Astrocyte (in vitro differentiated cells and primary cell): Measurements from ENCODE around the gene UMOD.

Experiments used
- CTCF ChIP-seq: IDR thresholded peaks from 2 replicates; pipeline ENCODE4 v1.5.1; 2011; ENCODE audit warnings: low read depth, mild to moderate bottlenecking, inconsistent platforms, low read length, moderate library complexity; ENCODE audit not compliant: insufficient read depth
- EZH2 ChIP-seq: IDR thresholded peaks from 2 replicates; pipeline ENCODE4 v1.6.1; 2012; ENCODE audit warnings: mild to moderate bottlenecking, low read length, inconsistent platforms; ENCODE audit not compliant: insufficient read depth

- TF ChIP-seq CTCF (no peak), EZH2 (no peak)
Observed at GRCh38 chr16:20395946-20396345, 43.4 kb upstream of the UMOD start.
